IMR-90 (cell line): ENCODE results near the gene TRIM47. TPM values are rescaled to one million over a fixed set of nuclear protein-coding genes. Genes with fewer than 3 reads are reported as not detected.

Experiments
- ATAC-seq: fragments of 200-7000 bp; cut with Tn5 transposase; 2 replicates; pipeline ENCODE4 v1.9.1; 2020; ENCODE audit warnings: low read depth, mild to moderate bottlenecking, moderate library complexity
- BruUV-seq: library from RNA; stranded (reverse); fragments of 400-500 nt; replicated peaks from 2 replicates; lab custom pipeline; 2021; lab: Mats Ljungman, UMichigan
- CTCF ChIA-PET: fragments of 300-600 bp; formaldehyde crosslinking; extraction: SDS; loops from one replicate; lab custom pipeline; 2021; ENCODE audit warnings: antibody characterized with exemption; lab: Yijun Ruan, JAX
- POLR2A ChIA-PET: fragments of 300-600 bp; sonication (Branson Sonifier 250); formaldehyde crosslinking; loops from one replicate; lab custom pipeline; 2022; ENCODE audit warnings: antibody characterized with exemption; ENCODE audit not compliant: unreplicated experiment; lab: Charles Lee
- DNase-seq: peaks from one replicate; pipeline ENCODE4 v3.0.0; 2013
- H2AFZ ChIP-seq: replicated peaks from 2 replicates; pipeline ENCODE3; 2013; ENCODE audit warnings: low read length, mild to moderate bottlenecking; ENCODE audit not compliant: poor library complexity
- H2AK5ac ChIP-seq: 2 replicates; pipeline ENCODE4 v1.6.1; 2013; ENCODE audit warnings: low read depth, low read length, inconsistent platforms
- H2AK9ac ChIP-seq: replicated peaks from 2 replicates; pipeline ENCODE3; 2013; ENCODE audit warnings: mild to moderate bottlenecking, low read depth, low read length, moderate library complexity; ENCODE audit not compliant: poor library complexity
- H2BK120ac ChIP-seq: 2 replicates; pipeline ENCODE4 v1.6.1; 2013; ENCODE audit warnings: low read depth, low read length, inconsistent platforms
- H2BK15ac ChIP-seq: 3 replicates; pipeline ENCODE4 v1.6.1; 2013; ENCODE audit warnings: low read depth, low read length, inconsistent platforms
- H2BK20ac ChIP-seq: 2 replicates; pipeline ENCODE4 v1.6.1; 2013; ENCODE audit warnings: low read depth, mild to moderate bottlenecking, inconsistent platforms, low read length, moderate library complexity
- H2BK5ac ChIP-seq: 2 replicates; pipeline ENCODE4 v1.6.1; 2013; ENCODE audit warnings: mild to moderate bottlenecking, low read depth, low read length, inconsistent platforms; ENCODE audit not compliant: poor library complexity, severe bottlenecking
- H3K14ac ChIP-seq: replicated peaks from 2 replicates; pipeline ENCODE4 v1.6.1; 2013; ENCODE audit warnings: low read depth, low read length, inconsistent platforms
- H3K18ac ChIP-seq: 2 replicates; pipeline ENCODE4 v1.6.1; 2013; ENCODE audit warnings: low read depth, low read length, control low read depth
- H3K23ac ChIP-seq: 2 replicates; pipeline ENCODE4 v1.6.1; 2013; ENCODE audit warnings: low read depth, low read length, inconsistent platforms
- H3K27ac ChIP-seq: 2 replicates; pipeline ENCODE4 v1.5.1; 2013; ENCODE audit warnings: mild to moderate bottlenecking, control low read depth, low read length; ENCODE audit not compliant: insufficient read depth
- H3K27me3 ChIP-seq: 2 replicates; pipeline ENCODE4 v1.6.1; 2013; ENCODE audit warnings: low read length; ENCODE audit not compliant: control insufficient read depth, insufficient read depth
- H3K36me3 ChIP-seq: 2 replicates; pipeline ENCODE4 v1.6.1; 2013; ENCODE audit warnings: low read length, mixed read lengths; ENCODE audit not compliant: control insufficient read depth, insufficient read depth
- H3K4ac ChIP-seq: 2 replicates; pipeline ENCODE4 v1.6.1; 2013; ENCODE audit warnings: low read depth, low read length, inconsistent platforms
- H3K4me1 ChIP-seq: 2 replicates; pipeline ENCODE4 v1.6.1; 2013; ENCODE audit warnings: low read length, mixed read lengths; ENCODE audit not compliant: control insufficient read depth, insufficient read depth
- H3K4me2 ChIP-seq: 2 replicates; pipeline ENCODE4 v1.6.1; 2013; ENCODE audit warnings: low read depth, mild to moderate bottlenecking, control low read depth, low read length, moderate library complexity
- H3K4me3 ChIP-seq: 2 replicates; pipeline ENCODE4 v1.5.1; 2013; ENCODE audit warnings: low read depth, mild to moderate bottlenecking, control low read depth, low read length, moderate library complexity; ENCODE audit not compliant: insufficient read depth
- H3K56ac ChIP-seq: 2 replicates; pipeline ENCODE4 v1.6.1; 2013; ENCODE audit warnings: low read length, inconsistent platforms; ENCODE audit not compliant: insufficient read depth; ENCODE audit errors: extremely low read depth
- H3K79me1 ChIP-seq, 2 experiments: 2 replicates each; pipeline ENCODE4 v1.6.1; 2013; ENCODE audit warnings: low read length in 2 of 2, inconsistent platforms in 1 of 2, low read depth in 1 of 2
- H3K9ac ChIP-seq: 2 replicates; pipeline ENCODE4 v1.6.1; 2013; ENCODE audit warnings: low read depth, low read length, control low read depth
- H3K9me1 ChIP-seq: 2 replicates; pipeline ENCODE4 v1.6.1; 2013; ENCODE audit warnings: low read length, inconsistent platforms; ENCODE audit not compliant: insufficient read depth
- H3K9me3 ChIP-seq: 2 replicates; pipeline ENCODE4 v1.6.1; 2013; ENCODE audit warnings: low read length; ENCODE audit not compliant: control insufficient read depth, insufficient read depth
- H4K20me1 ChIP-seq: 2 replicates; pipeline ENCODE4 v1.6.1; 2013; ENCODE audit warnings: low read length, inconsistent platforms; ENCODE audit not compliant: insufficient read depth
- H4K5ac ChIP-seq: 2 replicates; pipeline ENCODE4 v1.6.1; 2013; ENCODE audit warnings: mild to moderate bottlenecking, low read depth, low read length, control low read depth
- H4K8ac ChIP-seq, 2 experiments: 2 replicates each; pipeline ENCODE4 v1.6.1; 2013; ENCODE audit warnings: low read depth in 2 of 2, low read length in 2 of 2, control low read depth in 1 of 2, inconsistent platforms in 1 of 2
- H4K91ac ChIP-seq: 2 replicates; pipeline ENCODE4 v1.6.1; 2013; ENCODE audit warnings: low read depth, low read length, inconsistent platforms; ENCODE audit not compliant: insufficient read depth
- BHLHE40 ChIP-seq: fragments of 150-350 bp; IDR thresholded peaks from 2 replicates; pipeline ENCODE4 v1.6.1; 2016; ENCODE audit warnings: mild to moderate bottlenecking, low read depth, low read length
- CEBPB ChIP-seq: IDR thresholded peaks from 2 replicates; pipeline ENCODE4 v1.6.1; 2012; ENCODE audit warnings: low read depth, low read length, improper control_type of control experiment
- CTCF ChIP-seq: conservative IDR thresholded peaks from 2 replicates; pipeline ENCODE4 v1.5.1; 2012; ENCODE audit warnings: mild to moderate bottlenecking, low read depth, low read length, improper control_type of control experiment
- ELK1 ChIP-seq: fragments of 150-350 bp; IDR thresholded peaks from 2 replicates; pipeline ENCODE4 v1.6.1; 2016; ENCODE audit warnings: low read depth, mild to moderate bottlenecking, low read length, moderate library complexity, borderline replicate concordance
- FOS ChIP-seq: fragments of 150-350 bp; IDR thresholded peaks from 2 replicates; pipeline ENCODE4 v1.6.1; 2016; ENCODE audit warnings: low read depth, low read length
- MAFK ChIP-seq: IDR thresholded peaks from 2 replicates; pipeline ENCODE4 v1.6.1; 2012; ENCODE audit warnings: low read depth, low read length, improper control_type of control experiment
- MAZ ChIP-seq: IDR thresholded peaks from 2 replicates; pipeline ENCODE4 v1.6.1; 2012; ENCODE audit warnings: low read depth, mild to moderate bottlenecking, low read length, improper control_type of control experiment, moderate library complexity, borderline replicate concordance
- MXI1 ChIP-seq: IDR thresholded peaks from 2 replicates; pipeline ENCODE4 v1.6.1; 2012; ENCODE audit warnings: low read depth, mild to moderate bottlenecking, low read length, moderate library complexity, borderline replicate concordance
- NFE2L2 ChIP-seq: fragments of 150-350 bp; IDR thresholded peaks from 2 replicates; pipeline ENCODE4 v1.6.1; 2016; ENCODE audit warnings: low read depth, mild to moderate bottlenecking, low read length
- POLR2A ChIP-seq: IDR thresholded peaks from 2 replicates; pipeline ENCODE4 v1.6.1; 2012; ENCODE audit warnings: mild to moderate bottlenecking, low read depth, low read length
- RAD21 ChIP-seq: IDR thresholded peaks from 2 replicates; pipeline ENCODE4 v1.6.1; 2012; ENCODE audit warnings: low read length, improper control_type of control experiment
- RFX5 ChIP-seq: IDR thresholded peaks from 2 replicates; pipeline ENCODE4 v1.8.0; 2012; ENCODE audit warnings: low read depth, mild to moderate bottlenecking, low read length, moderate library complexity
- USF2 ChIP-seq: fragments of 150-350 bp; IDR thresholded peaks from 2 replicates; pipeline ENCODE4 v1.6.1; 2017; ENCODE audit warnings: mild to moderate bottlenecking, antibody characterized with exemption, low read length, low read depth
- WGBS, 2 experiments: methylation state at CpG; one replicate each; pipeline versions ENCODE4 v1.1.5 to v1.1.7; 2013; ENCODE audit warnings: missing lambda C conversion rate in 2 of 2; ENCODE audit not compliant: insufficient read length in 1 of 2; ENCODE audit errors: extremely low coverage in 2 of 2; 5-methylcytosine and 5-hydroxymethylcytosine counted together
- dilution Hi-C: fragments of 300-500 bp; cut with HindIII; formaldehyde crosslinking; loops from one replicate; pipeline ENCODE4 v1.14.3; 2018; ENCODE audit warnings: low sequenced_read_pairs; ENCODE audit not compliant: unreplicated experiment
- in situ Hi-C: fragments of 300-500 bp; cut with MboI; formaldehyde crosslinking; loops from 3 replicates; pipeline ENCODE4 v1.14.3; 2019; ENCODE audit warnings: low sequenced_read_pairs, inconsistent platforms, mixed read lengths
- intact Hi-C: fragments of 100-400 bp; cut with micrococcal nuclease; formaldehyde crosslinking; loops from 2 replicates; pipeline ENCODE4 v1.10.0; 2022
- polyA plus RNA-seq, 3 experiments: library from polyadenylated mRNA; depleted of rRNA; stranded (reverse); fragments of >200 nt; gene quantifications; 2 replicates each; pipeline ENCODE4 v1.2.3, GENCODE V29; 2012; ENCODE audit warnings: low replicate concordance in 1 of 3
- total RNA-seq: library from RNA; depleted of rRNA; stranded (reverse); fragments of >200 nt; gene quantifications from 2 replicates; pipeline ENCODE4 v1.2.3, GENCODE V29; 2012

Gene TRIM47
- total and polyA plus RNA-seq, 2 of the 4 experiments (the other 2 are of a cell fraction): 1.4 to 7.5 TPM

GRCh38 chr17:75869282-75870141, 8.9 kb downstream of the TRIM47 start:
- no peaks in the 10 kb centered on the region; the same call in 1 of the 2 replicates for H3K36me3 ChIP-seq
- no peaks in the 10 kb centered on the region for H3K9me3 ChIP-seq
- peaks cover 13% of the 10 kb centered on the region for H3K9me1 ChIP-seq
- H4K5ac ChIP-seq: peak overlapping the region; percentile 96
- no TSS peak for BruUV-seq
- POLR2A ChIA-PET: interaction anchor here (0.7 to 0.8 kb wide), 2 partner anchors 14 to 89 kb away, joined by 3 read pairs; partner anchors contain the start of gene WBP2
- peak overlapping the region; percentile 94 to 97 for H4K8ac ChIP-seq
- H3K18ac ChIP-seq: peak overlapping the region; percentile 86
- peaks cover 25% of the 10 kb centered on the region for H3K4me1 ChIP-seq
- no peaks in the 10 kb centered on the region for H4K20me1 ChIP-seq
- peak overlapping the region; percentile 93 for H3K23ac ChIP-seq
- H3K4me2 ChIP-seq: peak overlapping the region; percentile 64
- H4K91ac ChIP-seq: peak overlapping the region; percentile 95
- peak overlapping the region; percentile 89 for H2AK5ac ChIP-seq
- peak overlapping the region; percentile 71 for H3K56ac ChIP-seq
- H3K27me3 ChIP-seq: no peaks in the 10 kb centered on the region
- H2BK15ac ChIP-seq: peak overlapping the region; percentile 49
- in situ Hi-C loops (no loop called here), intact Hi-C loops (loop anchor here (10.0 kb wide), 1 partner anchor 85 kb away; the partner anchor contains the start of gene UNK), dilution Hi-C loops (no loop called here)
- peak overlapping the region; percentile 11; the same call in 1 of the 2 replicates for H3K4me3 ChIP-seq
- peak overlapping the region; percentile 86 for H2BK120ac ChIP-seq
- peak; percentile 59 for ATAC-seq
- H2AK9ac ChIP-seq: peak overlapping the region; percentile 97
- H3K79me1 ChIP-seq: peaks cover 5 to 23% of the 10 kb centered on the region in 2 experiments; a peak in 3 of 4 replicates
- peak overlapping the region; percentile 77 for H2BK5ac ChIP-seq
- peak overlapping the region; percentile 95 for H3K14ac ChIP-seq
- H3K27ac ChIP-seq: peak overlapping the region; percentile 94
- H3K4ac ChIP-seq: peak overlapping the region; percentile 98
- H2AFZ ChIP-seq: peak overlapping the region; percentile 95
- peak overlapping the region; percentile 95 for H2BK20ac ChIP-seq
- H3K9ac ChIP-seq: peak overlapping the region; percentile 83
- CTCF ChIA-PET: interaction anchor here (0.7 kb wide), 1 partner anchor 9 kb away, joined by 3 read pairs; no protein-coding TSS in a partner anchor
- peak; percentile 84 for DNase-seq
- WGBS, 2 experiments: 8% methylated on average over 6 of the region's 23 CpGs; no CpG with 5 or more reads in 1 of the 2 experiments
- peak; percentile 77 for TF ChIP-seq BHLHE40
- TF ChIP-seq CEBPB: peak; percentile 79
- TF ChIP-seq USF2: no peak
- TF ChIP-seq ELK1: no peak
- no peak for TF ChIP-seq CTCF
- no peak for TF ChIP-seq MAFK
- TF ChIP-seq POLR2A: no peak
- no peak for TF ChIP-seq FOS
- TF ChIP-seq RFX5: no peak
- TF ChIP-seq MAZ: no peak
- TF ChIP-seq MXI1: no peak
- TF ChIP-seq RAD21: no peak
- no peak for TF ChIP-seq NFE2L2
